Activated CD4-positive, alpha-beta T cell treated with anti-CD3 and anti-CD28 coated beads, Interleukin-2, amount 50 U/mL, for 24 hours (primary cell): ENCODE data around the gene SSX3.
"Not testable (repeated sequence)": the region's sequence is repeated elsewhere in the genome, so short reads cannot be mapped to it uniquely, and the experiment has no call there.

Experiments
- DNase-seq, 2 donors: peaks; one replicate each; pipeline ENCODE4 v3.0.0-alpha.2; 2020; ENCODE audit warnings: low read depth in 1 of 2, low spot score in 1 of 2

Gene SSX3, protein sequence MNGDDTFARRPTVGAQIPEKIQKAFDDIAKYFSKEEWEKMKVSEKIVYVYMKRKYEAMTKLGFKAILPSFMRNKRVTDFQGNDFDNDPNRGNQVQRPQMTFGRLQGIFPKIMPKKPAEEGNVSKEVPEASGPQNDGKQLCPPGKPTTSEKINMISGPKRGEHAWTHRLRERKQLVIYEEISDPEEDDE

DNA sequence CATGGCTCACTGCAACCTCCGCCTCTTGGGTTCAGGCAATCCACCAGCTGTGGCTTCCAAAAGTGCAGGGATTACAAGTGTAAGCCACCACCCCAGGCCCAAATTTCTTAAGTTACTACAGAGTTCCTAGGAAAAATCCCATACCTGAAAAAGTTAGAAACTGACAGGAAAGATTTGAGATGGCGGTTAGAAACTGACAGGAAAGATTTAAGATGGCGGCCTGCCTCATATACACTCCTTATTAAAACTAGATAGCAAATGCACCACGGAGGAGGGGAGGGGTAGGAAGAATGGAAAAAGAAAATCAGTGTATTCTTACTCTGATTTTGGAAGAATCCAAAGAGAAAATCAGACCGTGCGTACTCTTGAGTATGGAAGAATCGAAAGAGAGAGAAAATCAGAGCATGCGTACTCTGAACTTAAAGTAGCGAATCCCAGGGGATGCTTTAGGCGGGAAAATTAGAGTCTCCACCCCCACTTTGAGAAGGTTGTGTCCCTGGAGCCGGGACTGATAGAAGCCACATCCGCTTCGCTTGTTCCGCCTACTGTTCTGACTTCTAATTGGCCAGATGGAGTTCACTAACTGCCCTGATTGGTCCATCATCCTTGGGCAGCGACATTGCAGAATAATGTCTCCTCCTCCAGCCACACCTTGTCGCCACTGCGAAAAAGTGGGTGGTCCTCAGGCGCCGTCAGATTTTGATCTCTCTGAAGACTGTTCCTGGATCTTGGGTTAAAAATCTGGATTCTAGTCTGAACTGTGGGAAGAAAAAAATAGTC lies at the start of gene SSX3:
TSS of gene SSX3 (minus strand) at position 389 of the 780 bp plus-strand sequence. CDS start 1,454 bp downstream, outside the sequence.
- not testable (repeated sequence) for DNase-seq

DNA sequence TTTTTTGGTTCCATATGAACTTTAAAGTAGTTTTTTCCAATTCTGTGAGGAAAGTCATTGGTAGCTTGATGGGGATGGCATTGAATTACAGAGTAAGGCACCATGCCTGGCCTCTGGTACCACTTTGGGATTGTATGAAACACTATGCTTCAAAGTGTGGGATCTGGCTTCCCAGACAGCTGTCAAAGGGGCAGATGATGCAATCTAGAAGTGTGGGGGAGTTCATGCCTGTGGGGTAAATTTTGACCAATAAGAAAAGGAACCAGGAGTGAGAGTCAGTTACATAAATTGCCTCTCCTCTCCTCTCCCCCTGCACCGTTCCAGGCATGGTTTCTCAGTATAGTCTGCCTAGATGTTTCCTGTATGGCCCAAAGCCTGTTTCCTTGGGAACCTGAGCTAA lies 41.3 kb upstream of the SSX3 start:
- not testable (repeated sequence) for DNase-seq

DNA sequence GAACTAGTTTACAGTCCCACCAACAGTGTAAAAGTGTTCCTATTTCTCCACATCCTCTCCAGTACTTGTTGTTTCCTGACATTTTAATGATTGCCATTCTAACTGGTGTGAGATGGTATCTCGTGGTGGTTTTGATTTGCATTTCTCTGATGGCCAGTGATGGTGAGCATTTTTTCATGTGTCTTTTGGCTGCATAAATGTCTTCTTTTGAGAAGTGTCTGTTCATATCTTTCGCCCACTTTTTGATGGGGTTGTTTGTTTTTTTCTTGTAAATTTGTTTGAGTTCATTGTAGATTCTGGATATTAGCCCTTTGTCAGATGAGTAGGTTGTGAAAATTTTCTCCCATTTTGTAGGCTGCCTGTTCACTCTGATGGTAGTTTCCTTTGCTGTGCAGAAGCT lies 40.4 kb upstream of the SSX3 start:
- not testable (repeated sequence) for DNase-seq

DNA sequence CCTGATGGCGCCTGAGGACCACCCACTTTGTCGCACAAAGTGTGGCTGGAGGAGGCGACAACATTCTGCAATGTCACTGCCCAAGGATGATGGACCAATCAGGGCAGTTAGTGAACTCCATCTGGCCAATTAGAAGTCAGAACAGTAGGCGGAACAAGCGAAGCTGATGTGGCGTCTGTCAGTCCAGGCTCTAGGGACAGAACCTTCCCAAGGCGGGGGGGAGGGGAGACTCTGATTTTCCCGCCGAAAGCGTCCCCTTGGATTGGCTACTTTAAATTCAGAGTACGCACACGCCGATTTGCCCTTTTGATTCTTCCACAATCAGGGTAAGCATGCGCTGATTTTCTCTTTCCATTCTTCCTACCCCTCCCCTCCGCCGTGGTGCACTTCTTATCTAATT lies 26.7 kb upstream of the SSX3 start, which contains the start of gene SSX4:
TSS of gene SSX4 (plus strand) at position 301 of the 400 bp plus-strand sequence. CDS start 515 bp downstream, outside the sequence.
- not testable (repeated sequence) for DNase-seq

DNA sequence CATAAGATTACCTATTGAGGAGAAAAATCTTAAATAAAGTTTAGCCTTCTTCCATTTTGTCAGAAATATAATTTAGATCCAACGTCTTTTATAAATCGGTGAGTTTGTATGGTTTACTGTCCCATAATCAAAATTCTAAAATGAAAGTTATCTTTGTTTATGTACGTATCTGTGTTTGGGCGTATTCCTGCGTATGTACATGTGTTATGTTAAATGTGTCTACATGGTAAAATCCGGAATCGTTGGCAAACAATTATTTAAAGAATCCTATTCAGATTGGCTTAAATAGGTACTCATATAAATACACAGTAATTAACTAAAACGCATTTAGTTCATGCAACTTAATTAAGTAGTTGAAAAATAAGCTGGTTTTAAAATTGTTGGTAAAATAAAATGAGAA lies 13.9 kb upstream of the SSX3 start:
- DNase-seq: not testable (repeated sequence)

DNA sequence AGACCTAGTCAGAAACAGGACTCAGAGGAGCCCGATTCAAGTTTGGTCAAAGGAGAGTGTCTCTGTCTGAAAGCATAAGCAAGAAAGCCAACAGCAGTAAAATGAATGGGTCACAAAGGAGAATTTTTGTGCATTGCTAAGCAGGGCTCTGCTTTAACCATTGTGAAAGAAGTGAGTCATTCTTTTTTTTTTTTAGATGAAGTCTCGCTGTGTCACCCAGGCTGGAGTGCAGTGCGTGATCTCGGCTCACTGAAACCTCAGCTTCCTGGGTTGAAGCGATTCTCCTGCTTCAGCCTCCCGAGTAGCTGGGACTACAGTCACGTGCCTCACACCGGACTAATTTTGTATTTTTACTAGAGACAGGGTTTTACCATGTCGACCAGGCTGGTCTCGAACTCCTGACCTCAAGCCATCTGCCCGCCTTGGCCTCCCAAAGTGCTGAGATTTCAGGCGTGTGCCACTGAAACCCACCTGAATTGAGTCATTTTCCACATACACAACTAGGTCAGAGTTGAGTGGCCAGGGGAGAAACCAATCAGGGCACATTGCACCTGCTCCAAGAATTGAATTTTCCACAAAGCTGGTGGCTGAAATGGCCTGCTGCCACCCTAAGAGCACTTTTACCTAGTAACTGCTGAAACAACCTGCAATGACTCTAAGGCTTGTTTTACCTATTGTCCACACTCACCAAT lies 11.4 kb upstream of the SSX3 start:
- not testable (repeated sequence) for DNase-seq

DNA sequence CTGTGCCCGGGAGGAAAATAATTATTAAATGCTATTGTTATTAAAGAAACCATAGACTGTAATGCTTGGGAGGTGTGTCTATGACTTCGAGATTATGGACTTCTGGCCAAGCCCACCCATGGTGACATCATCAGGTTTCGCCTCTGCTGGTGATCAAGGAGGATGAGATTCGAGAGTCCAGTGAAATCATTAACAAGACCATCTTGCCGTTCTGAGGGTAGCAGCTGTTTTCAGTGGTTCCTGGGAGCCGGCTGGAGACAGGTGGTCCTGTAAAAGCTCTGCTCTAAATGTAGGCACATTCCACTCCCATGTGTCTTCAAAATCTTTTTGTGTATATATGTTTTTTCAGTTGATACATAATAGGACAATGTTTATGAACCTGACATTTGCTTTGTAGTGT lies 2.8 kb upstream of the SSX3 start:
- DNase-seq: not testable (repeated sequence)

DNA sequence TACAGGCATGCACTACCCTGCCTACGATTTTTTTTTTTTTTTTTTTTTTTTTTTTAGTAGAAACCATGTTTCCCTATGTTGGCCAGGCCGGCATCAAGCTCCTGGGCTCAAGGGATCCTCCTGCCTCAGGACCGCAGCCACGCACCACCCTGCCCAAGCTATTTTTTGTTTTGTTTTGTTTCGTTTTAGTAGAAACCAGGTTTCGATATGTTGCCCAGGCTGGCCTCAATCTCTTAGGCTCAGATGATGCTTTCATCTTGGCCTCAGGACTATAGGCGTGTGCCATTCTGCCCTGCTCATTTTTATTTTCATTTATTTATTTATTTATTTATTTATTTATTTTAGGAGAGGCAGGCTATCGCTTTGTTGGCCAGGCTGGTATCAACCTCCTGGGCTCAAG lies 1.2 kb upstream of the SSX3 start:
- no peak for DNase-seq

DNA sequence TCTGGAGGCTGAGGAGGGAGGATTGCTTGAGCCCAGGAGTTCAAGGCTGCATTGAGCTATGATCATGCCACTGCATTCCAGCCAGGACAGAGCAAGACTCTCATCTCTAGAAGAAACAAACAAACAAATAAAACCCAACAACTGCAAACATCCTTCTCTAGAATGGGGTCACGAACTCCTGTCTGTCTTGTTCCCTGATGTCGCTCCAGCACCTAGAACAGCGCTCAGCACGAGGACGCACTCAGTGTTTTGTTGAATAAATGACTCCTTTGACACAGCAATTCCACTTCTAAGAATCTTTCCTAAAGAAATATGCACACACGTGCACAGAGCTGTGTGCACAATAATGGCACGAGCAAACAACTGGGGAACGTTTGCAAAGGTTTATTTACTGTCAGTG lies 10.4 kb downstream of the SSX3 start:
- DNase-seq: not testable (repeated sequence)

DNA sequence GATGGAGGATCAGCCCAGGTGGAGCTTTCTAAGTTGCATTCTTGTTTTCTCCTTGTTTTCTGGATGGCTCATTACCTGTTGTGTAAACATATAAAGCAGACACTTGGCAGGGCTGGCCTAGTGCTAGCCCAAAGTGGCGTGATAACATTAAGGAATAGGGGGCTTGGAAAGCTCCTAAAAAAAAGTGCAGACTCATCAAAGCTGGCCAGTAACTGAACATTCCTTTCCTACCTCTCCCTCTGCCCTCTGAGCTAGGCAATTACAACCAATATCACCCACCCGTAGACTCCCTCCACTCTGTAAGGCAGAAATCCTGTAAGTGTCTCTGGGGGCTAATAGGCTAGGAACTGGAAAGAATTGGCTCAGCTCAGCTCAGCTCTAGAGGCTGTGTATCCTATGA lies 42.5 kb downstream of the SSX3 start:
- not testable (repeated sequence) for DNase-seq

DNA sequence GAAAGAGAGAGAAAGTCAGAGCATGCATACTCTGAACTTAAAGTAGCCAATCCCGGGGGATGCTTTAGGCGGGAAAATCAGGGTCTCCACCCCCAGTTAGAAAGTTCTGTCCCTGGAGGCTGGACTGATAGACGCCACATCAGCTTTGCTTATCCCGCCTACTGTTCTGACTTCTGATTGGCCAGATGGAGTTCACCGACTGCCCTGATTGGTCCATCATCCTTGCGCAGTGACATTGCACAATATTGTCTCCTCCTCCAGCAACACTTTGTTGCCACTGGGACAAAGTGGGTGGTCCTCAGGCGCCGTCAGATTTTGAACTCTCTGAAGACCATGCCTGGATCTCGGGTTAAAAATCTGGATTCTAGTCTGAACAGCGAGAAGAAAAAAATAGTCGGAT lies 50.3 kb downstream of the SSX3 start:
- DNase-seq: no peak
